Left cardiac atrium (tissue), 4 donors: ENCODE measurements around the gene NFATC1. TPM values are rescaled to one million over a fixed set of nuclear protein-coding genes. Genes with fewer than 3 reads are reported as not detected.

Experiments used
- ATAC-seq, 2 donors: fragments of 200-7000 bp; cut with Tn5 transposase; one replicate each; pipeline ENCODE4 v1.9.1; 2020; ENCODE audit warnings: mild to moderate bottlenecking in 2 of 2, moderate library complexity in 2 of 2
- DNase-seq: peaks from one replicate; pipeline ENCODE4 v3.0.0-alpha.2; 2020
- intact Hi-C, 2 donors: fragments of 100-400 bp; cut with DNase I; formaldehyde crosslinking; loops; one replicate each; pipeline versions ENCODE4 v1.14.1 to v1.15.1; 2022 to 2023
- total RNA-seq, 2 donors: library from RNA; stranded (reverse); fragmentation: NEBNext Ultra II Directional; extraction: Animal tissue kit (Norgen Biotek cat#: 25700); gene quantifications; one replicate each; pipeline ENCODE4 v1.2.1, GENCODE V29; 2021
- donor health status: DM: no; HTN: yes; CAD: no.
- donor health status: DM: no; HTN: yes; CAD: no; lungs with severe emphysema.
- donor health status: DM: yes; HTN: yes; CAD: no.
- donor health status: Dilated cardiomyopathy.

The NFATC1 gene
- total RNA-seq, 2 donors from 2014 or later, result 17.1 to 18.9 TPM

DNA sequence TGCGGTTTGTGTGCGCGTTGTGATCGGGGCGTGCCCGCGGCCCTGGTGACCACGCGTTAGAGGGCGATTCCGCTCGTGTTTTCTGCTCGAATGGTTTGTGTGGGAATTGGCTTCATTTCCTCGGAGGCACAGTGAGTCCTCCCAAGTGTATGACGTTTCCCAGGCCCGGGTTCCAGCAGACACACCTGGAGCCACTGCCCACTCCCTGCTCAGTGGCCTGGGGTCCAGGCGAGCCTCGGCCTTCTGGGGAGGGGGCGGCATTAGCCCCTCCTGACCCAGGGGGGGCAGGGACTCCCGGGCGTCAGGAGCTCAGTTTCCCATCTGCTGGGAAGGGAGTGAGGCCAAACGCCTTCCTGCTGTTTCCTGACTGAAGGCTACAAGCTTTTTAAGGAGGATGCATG lies 92.1 kb downstream of the NFATC1 start:
- ATAC-seq, result no peak
- peak; percentile 15 for DNase-seq
- intact Hi-C loops, result no loop called here

DNA sequence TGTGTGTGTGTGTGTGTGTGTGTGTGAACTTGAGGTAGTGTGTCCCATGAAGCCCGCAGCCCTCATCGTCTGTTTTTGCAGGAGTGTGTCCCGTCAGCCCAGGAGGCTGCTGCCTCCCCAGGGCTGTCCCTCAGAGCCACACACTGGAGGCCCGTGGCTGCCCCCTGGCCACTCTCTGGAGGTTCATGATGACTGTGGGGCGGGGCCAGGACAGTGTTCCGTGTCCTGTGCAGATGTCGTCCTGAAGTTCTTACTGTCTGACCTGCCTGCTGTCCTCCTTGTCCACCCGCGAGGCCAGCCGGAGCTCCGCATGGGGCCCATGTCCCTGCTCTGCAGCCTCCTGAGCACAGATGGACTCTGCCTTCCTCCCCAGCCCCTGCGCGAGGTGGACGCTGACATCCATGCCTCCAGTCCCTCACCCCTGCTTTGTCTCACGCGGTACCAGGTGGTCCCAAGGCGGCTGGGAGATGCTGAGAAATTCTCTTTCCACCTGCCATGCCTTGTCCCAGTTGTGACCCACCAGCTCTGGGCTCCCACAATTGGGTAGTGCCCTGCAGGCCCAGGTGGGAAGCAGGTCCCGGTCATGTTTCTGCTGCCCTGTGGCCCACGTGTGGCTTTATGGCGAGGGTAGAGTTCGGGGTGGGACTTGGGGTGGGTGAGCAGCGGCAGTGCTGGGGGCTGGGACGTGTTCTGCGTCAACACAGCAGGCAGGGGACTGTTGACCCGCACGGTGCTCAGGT lies 92.8 kb downstream of the NFATC1 start:
- peak; percentile 14 for DNase-seq
- intact Hi-C loops, result no loop called here

DNA sequence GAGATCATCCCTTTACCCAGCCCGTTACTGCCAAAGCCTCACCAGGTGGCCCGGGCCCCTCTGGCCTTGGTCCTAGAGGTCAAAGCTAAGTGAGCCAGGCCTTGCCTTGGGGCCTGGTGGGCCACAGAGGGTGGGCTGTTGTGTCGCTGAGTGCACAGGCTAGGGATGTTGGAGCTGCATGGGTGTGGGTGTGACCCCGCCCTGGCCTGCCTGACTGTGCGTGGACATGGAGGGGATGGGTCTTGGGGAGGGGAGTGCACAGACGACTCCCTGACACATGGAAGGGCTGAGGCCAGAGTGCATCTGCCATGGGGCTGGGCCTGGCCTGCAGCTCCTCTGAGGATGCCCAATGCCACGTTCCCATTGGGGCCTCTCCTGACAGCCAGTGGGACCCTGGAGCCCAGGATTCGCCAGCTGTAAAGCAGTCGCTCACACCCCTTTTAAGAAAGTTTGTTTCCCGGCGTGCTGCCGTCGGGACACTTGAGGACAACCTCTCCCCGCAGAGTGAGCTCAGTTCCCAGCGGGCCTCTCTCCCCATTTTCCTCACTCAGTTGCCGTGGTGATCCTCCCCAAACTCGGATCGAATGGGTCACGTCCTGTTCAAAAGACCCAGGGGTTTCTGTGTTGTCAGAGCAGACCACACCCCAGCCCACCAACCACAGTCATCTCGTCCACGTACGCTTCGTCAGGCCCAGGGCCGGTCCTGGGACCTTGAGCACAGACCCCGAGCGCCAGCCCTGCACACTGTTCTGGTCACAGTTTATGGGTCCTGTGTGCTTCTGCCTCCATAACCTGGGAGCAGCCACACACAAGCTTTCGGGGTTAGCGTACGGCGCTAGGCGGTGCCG lies 93.5 kb downstream of the NFATC1 start:
- ATAC-seq (no peak), DNase-seq (peak; percentile 18)
- intact Hi-C loops, result no loop called here

More for the DNA sequence above, 92.8 kb downstream of the NFATC1 start:
- ATAC-seq, result no peak

DNA sequence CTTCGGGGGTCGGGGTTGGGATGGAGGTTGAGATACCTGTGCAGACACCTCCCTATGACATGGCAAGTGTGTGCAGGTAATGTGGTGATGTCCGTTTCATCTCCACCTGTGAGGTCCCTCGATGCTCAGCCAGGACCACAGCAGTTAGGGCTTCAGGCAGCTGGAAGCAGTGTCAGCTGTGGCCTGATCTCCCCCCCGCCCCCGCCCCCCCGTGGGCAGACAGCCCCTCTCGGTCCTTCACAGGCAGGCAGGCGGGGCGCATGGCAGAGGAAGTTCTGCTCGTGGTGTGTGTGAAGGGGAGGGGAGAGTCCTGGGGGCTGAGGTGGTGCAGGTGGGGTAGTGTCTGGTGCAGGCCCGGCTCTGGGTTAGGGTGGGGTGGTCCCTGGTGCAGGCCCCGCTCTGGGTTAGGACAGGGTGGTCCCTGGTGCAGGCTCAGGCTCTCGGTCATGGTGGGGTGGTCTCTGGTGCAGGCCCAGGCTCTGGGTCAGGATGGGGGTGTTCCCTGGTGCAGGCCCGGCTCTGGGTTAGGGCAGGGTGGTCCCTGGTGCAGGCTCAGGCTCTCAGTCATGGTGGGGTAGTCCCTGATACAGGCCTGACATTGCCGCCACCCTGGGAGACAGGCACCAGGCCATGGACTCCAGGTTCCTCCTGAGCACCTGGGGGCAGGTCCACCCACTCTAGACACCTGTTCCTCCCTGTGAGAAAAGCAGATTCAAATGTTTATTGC lies 94.3 kb downstream of the NFATC1 start:
- ATAC-seq (no peak), DNase-seq (peak; percentile 11)
- intact Hi-C loops, result no loop called here

DNA sequence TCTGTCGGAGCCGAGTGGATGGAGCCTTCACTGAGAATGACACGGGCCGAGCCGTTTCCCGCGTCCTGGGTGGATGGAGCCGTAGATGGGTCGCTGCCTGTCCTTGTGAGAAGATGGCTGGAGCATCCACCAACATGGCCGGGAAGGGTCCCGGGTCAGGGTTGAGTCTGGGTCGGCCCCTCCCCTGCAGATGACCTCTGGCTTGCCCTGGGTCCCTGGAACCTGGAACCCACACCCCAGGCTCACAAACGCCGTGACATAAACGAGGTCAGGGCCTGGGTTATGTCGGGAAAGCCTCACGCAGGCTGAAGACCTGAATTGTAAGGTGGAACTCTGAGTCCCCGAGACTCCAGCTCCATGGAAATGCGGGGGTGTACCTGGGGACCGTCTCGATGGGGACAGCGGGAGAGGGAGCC lies 94.9 kb downstream of the NFATC1 start:
- peak; percentile 13 for DNase-seq
- intact Hi-C loops, result no loop called here
- no peak for ATAC-seq

DNA sequence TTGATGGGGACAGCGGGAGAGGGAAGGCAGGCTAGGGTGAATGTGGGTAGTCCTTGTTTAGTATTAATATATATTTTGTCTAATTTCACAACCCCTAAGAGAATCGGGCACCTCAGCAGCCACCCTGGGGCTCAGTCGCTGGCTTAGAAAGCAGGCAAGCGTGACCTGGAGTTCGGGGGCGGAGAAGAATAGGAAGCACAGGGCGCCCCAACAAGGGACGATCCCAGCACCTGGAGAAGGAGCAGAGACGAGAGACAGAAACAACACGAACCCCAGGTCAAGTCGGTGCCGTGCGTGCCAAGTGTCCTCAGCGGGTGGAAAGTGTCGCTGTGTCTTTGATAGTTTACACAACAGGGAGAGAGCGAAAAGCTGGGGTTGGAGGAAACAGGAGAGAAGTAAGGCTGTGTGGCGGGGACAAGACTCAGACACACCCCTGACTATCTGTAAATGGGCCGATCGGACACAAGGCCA lies 95.4 kb downstream of the NFATC1 start:
- DNase-seq, result no peak
- intact Hi-C loops, result no loop called here
- ATAC-seq, result no peak

DNA sequence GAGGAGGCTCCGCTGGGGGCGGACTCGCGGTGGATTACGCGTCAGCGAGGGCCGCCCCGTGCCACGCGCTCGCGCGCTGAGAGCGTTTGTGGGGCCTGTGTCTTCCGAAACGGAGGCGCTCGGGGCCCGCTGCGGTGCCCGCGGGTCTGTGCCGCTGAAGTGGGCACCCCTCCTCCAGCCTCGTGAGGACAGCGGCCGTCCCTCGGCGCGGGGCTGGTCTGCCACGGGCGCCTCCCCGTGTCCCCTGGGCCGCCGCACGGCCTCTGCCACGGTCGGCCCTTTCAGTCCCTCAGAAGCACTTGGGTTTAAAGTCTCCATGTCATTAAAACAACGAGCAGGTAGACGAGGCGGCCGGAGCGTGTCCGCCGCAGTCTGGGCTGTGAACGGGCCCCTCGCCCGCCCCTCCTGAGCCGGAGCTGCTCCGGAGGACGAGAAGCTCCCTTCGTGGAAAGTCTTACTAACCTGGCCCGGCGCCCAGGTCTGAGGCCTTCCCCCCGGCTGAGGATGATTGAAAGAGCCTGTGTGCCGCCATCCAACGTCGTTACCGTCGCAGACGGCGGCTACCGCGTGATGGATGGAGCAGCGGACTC lies 97.6 kb downstream of the NFATC1 start:
- no peak for ATAC-seq
- intact Hi-C loops, result no loop called here
- peak; percentile 15 for DNase-seq

DNA sequence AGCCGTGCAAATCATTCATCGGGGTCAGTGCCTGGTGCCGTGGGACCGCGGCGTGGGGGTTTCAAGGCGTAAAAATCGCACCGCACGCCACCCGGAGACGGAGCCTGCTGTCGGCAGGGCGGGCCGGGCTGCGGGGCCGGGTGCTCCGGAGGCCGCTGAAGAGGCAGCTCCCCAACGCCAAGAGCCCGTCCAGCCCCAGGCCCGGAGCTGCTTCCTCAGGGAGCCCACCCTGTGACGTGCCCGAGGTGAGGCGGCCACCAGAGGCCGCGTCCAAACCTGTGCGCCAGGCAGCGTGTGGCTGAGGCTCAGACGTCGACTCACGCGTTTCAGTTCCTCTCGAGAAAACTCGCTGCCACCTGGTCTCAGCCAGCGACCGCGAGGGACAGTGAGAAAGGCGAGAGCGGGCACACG lies 98.1 kb downstream of the NFATC1 start:
- DNase-seq (peak; percentile 18), ATAC-seq (no peak)
- intact Hi-C loops, result no loop called here

DNA sequence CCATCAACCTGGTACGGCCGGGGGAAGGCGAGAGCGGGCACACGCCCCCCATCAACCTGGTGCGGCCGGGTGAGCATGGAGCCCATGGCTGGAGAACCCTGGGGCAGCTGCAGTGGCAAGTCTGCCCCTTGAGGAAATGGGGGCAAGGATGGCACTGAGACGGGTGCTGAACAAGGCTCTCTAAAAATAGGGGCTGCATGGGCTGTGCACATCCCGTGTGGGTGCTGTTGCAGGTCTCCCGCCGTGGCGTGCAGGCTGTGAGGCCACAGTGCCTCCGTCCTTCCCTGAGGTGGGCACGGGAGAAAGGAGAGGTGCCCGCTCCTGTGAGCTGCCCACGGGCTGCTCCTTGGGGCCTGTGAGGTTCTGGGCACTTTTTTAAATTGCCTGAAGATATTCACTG lies 99.2 kb downstream of the NFATC1 start:
- no peak for ATAC-seq
- DNase-seq, result peak; percentile 10
- intact Hi-C loops, result no loop called here

DNA sequence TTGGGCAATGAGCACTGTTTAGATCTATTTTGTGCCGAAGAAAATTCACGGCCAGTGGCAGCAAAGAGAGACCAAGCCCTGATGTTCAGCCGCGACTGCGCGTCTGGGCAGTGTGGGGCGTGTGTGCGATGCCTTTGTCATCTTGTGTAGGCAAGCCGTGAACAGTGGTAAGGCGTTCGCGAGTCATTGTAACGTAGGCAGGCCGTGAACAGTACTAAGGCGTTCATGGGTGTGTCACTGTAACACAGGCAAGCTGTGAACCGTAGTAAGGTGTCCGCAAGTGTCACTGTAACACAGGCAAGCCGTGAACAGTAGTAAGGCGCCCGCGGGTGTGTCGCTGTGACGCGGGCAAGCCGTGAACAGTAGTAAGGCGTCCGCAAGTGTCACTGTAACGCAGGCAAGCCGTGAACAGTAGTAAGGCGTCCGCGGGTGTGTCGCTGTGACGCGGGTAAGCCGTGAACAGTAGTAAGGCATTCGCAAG lies 99.9 kb downstream of the NFATC1 start:
- ATAC-seq, result no peak
- intact Hi-C loops, result no loop called here
- no peak for DNase-seq

DNA sequence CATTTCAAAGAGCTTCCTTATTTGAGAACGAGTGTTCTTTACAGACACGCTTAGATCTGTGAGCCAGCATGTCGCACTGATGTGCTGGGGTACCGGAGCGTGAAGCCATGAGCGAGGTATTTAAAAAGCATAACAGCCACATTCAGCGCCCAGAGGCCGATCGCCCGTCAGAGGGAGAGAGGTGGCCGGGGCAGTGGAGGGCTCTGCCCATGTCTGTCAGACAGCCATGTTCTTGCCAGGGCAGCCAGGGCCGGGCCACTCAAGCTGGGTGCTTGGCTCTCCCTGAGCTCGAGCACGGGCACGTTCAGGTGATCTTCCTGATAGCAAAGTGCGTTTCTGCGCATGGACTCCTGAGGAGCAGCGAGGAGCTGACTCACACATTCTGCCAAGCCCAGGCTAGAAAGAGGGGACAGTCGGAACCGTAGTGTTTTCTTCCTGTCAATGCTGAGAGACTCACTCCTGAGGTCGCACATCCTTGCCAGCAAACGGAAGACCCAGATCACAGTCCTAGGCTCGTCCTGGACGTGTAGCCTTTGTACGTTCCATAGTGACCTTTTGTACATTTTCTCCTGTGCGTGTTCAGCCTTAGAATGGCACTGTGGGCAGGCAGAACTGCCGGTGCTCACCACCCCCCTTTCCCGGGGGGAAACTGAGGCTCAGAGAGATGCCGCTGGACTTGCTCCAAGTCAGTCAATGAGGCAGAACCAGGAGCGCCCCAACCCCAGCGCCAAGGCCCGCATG lies 100.7 kb downstream of the NFATC1 start:
- ATAC-seq, result no peak
- intact Hi-C loops, result no loop called here

DNA sequence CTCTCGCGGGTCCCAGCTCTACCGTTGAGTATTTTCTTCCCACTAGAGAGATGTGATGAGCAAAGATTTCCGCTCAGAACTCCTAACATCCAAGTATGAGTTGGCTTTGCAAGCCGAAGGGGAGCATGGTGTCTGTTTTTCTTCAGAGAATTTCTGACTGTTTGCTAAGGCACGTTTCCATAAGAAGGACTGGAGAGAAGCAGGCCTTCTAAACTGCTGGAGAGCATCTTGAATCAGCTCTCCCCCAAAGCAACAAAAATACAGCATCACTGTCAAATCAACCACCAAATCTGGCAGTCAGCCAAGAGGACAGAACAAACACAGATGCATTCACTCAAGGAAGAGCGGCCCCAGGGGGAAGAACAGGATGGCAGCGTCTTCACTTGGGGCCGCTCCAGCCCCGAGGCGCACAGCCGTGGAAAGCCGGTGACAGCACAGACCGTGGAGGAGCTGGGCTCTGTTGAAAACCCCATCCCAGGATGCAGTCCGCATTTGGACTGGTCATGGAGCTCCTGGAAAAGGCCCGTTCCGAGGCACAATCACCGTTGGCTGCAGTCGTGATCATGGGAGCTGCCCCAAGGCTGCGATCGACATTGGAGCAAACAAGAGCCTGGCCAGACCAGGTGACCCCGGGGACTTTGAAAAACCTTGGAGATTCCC lies 101.4 kb downstream of the NFATC1 start:
- no peak for DNase-seq
- intact Hi-C loops, result no loop called here
- peak; percentile 61 to 81 for ATAC-seq

More for the DNA sequence above, 100.7 kb downstream of the NFATC1 start:
- DNase-seq, result peak; percentile 17

DNA sequence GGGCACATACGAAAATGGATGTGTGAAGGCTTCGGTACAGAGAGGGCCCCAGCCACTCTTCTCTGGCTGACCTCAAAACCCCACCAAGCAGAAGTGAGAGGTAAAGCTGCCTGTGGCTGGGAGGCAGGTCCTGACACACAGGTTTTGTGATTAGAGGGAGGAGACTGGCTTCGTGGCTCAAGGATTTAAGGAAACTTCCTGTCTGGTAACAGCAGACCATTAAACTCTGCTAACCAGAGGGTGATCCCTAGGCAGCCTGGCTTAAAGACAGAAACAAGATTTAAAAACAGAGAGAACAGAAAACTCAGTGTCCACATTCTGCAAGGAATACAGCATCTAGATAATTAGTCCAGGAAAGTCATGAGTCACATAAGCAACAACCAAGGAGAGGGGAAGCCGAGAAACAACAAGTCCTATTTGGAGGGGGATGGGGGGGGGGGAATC lies 101.9 kb downstream of the NFATC1 start:
- no peak for ATAC-seq
- DNase-seq, result no peak
- intact Hi-C loops, result no loop called here

DNA sequence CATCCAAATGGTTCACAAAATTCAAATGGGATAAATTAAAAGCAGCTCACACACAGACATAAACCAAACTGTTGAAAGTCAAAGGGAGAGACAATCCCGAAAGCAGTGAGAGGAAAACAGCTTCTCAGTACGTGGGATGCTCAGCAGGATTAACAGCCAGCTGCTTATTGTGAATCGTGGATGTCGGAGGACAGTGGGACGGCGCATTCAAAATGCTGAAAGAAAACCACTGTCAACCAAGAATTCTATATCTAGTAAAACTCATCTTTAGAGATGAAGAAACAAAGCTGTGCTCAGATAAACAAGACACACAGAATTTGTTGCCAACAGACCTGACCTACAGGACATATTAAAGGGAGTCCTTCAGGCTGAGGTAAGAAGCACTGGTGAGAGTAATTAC lies 102.9 kb downstream of the NFATC1 start:
- ATAC-seq (no peak), DNase-seq (no peak)
- intact Hi-C loops, result no loop called here

DNA sequence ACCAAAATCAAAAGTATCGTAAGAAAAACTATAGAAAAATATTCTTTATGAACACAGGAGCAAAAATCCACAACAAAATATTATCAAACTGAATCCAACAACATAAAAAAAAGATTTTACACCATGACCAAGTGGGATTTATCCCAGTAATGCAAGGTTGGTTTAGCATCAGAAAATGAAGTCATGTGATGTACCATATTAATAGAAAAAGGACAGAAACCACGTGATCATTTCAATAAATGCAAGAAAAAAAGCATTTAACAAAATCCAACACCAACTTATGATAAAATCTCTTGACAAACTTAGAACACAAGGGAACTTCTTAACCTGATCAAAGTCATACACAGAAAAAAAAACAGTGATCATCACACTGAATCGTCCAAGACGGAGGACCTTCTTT lies 105.3 kb downstream of the NFATC1 start:
- DNase-seq (no peak), ATAC-seq (no peak)
- intact Hi-C loops, result no loop called here

DNA sequence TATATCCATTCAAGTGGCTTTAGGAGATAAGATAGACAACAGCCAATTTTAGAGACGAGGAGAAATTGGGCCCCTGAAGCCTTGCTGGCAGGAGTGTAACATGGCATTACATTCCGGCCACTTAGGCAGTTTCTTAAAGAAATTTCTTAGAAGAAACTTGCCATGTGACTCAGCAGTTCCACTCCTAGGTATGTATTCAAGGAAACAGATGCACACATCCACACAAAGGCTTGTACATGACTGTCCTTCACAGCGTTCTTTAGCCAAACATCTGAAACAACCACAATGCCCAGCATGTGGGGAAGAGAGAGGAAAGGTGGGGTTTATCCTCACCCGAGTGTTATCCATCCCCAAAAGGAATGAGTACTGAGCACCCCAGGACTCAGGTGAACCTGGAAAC lies 107.1 kb downstream of the NFATC1 start:
- no peak for DNase-seq
- intact Hi-C loops, result no loop called here
- no peak for ATAC-seq

DNA sequence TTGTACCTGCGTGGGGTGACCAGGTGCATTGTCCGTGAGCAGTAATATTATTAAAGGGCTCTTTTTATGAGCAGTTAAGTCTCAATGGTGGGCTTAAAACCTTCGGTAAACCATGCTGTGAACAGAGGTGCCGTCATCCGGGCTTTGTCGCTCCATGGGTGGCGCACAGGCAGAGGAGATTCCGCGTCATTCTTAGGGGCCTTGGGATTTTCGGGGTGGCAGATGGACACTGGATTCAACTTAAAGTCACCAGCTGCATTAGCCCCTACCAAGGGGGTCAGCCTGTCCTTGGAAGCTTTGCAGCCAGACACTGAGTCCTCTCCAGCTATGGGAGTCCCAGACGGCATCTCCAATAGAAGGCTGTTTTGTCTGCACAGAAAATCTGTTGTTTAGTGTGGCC lies 107.7 kb downstream of the NFATC1 start:
- ATAC-seq (no peak), DNase-seq (no peak)
- intact Hi-C loops, result no loop called here

DNA sequence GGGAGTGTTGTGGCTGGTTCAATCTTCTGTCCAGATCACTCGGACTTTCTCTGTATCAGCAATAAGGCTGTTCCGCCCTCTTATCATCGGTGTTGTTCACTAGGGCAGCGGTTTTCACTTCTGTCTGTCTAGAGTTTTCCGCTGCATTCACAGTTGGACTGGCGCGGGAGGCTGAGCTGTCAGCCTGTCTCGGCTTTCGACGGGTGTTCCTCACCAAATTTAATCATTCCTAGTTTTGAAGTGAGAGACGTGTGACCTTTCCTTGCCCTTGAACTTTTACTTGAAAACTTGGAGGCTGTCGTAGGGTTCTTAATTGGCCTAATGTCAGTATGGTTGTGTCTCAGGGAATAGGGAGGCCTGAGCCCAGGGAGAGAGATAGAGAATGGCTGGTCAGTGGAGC lies 108.3 kb downstream of the NFATC1 start:
- ATAC-seq, result no peak
- DNase-seq, result peak; percentile 15
- intact Hi-C loops, result no loop called here
